Left cardiac atrium (tissue), 4 donors: Measurements from ENCODE around the gene ST3GAL3. TPM values are rescaled to one million over a fixed set of nuclear protein-coding genes. Genes with fewer than 3 reads are reported as not detected.

Experiments
- ATAC-seq, 2 donors: fragments of 200-7000 bp; cut with Tn5 transposase; one replicate each; pipeline ENCODE4 v1.9.1; 2020; ENCODE audit warnings: mild to moderate bottlenecking in 2 of 2, moderate library complexity in 2 of 2
- DNase-seq: peaks from one replicate; pipeline ENCODE4 v3.0.0-alpha.2; 2020
- intact Hi-C, 2 donors: fragments of 100-400 bp; cut with DNase I; formaldehyde crosslinking; loops; one replicate each; pipeline versions ENCODE4 v1.14.1 to v1.15.1; 2022 to 2023
- total RNA-seq, 2 donors: library from RNA; stranded (reverse); fragmentation: NEBNext Ultra II Directional; extraction: Animal tissue kit (Norgen Biotek cat#: 25700); gene quantifications; one replicate each; pipeline ENCODE4 v1.2.1, GENCODE V29; 2021
- donor health status: DM: no; HTN: yes; CAD: no.
- donor health status: DM: no; HTN: yes; CAD: no; lungs with severe emphysema.
- donor health status: DM: yes; HTN: yes; CAD: no.
- donor health status: Dilated cardiomyopathy.

The ST3GAL3 gene
- total RNA-seq, 2 donors from 2014 or later = 19.4 to 25.9 TPM

GRCh38 chr1:43802356-43802980, 95.1 kb downstream of the ST3GAL3 start:
- ATAC-seq (no peak), DNase-seq (no peak)
- intact Hi-C loops = no loop called here

- ATAC-seq = no peak
- intact Hi-C loops = no loop called here
- no peak for DNase-seq
Measured at GRCh38 chr1:43803105-43803504, 95.8 kb downstream of the ST3GAL3 start.

- DNase-seq (no peak), ATAC-seq (no peak)
- intact Hi-C loops = no loop called here
Measured at GRCh38 chr1:43803646-43804045, 96.3 kb downstream of the ST3GAL3 start.

GRCh38 chr1:43804569-43804968, 97.2 kb downstream of the ST3GAL3 start:
- ATAC-seq = no peak
- no peak for DNase-seq
- intact Hi-C loops = no loop called here

GRCh38 chr1:43805340-43805739, 98.0 kb downstream of the ST3GAL3 start:
- no peak for DNase-seq
- ATAC-seq = no peak
- intact Hi-C loops = no loop called here

GRCh38 chr1:43806183-43806582, 98.8 kb downstream of the ST3GAL3 start:
- ATAC-seq = no peak
- intact Hi-C loops = no loop called here
- DNase-seq = no peak

GRCh38 chr1:43809097-43809673, 101.8 kb downstream of the ST3GAL3 start:
- ATAC-seq (no peak), DNase-seq (no peak)
- intact Hi-C loops = no loop called here

GRCh38 chr1:43812579-43812978, 105.2 kb downstream of the ST3GAL3 start:
- ATAC-seq = no peak
- no peak for DNase-seq
- intact Hi-C loops = no loop called here

- no peak for DNase-seq
- intact Hi-C loops = no loop called here
- no peak for ATAC-seq
Measured at GRCh38 chr1:43814401-43814800, 107.1 kb downstream of the ST3GAL3 start.

GRCh38 chr1:43817304-43817939, 110.1 kb downstream of the ST3GAL3 start:
- intact Hi-C loops = no loop called here
- ATAC-seq (no peak), DNase-seq (no peak)

- intact Hi-C loops = no loop called here
- ATAC-seq (no peak), DNase-seq (no peak)
Measured at GRCh38 chr1:43818691-43819090, 111.4 kb downstream of the ST3GAL3 start.

- intact Hi-C loops = no loop called here
- no peak for DNase-seq
- no peak for ATAC-seq
Measured at GRCh38 chr1:43819357-43819756, 112.0 kb downstream of the ST3GAL3 start.

- DNase-seq = no peak
- no peak for ATAC-seq
- intact Hi-C loops = no loop called here
Measured at GRCh38 chr1:43821471-43821870, 114.1 kb downstream of the ST3GAL3 start.

GRCh38 chr1:43822040-43822690, 114.8 kb downstream of the ST3GAL3 start:
- DNase-seq (no peak), ATAC-seq (peak in 1 of 2 donors; percentile 87)
- intact Hi-C loops = no loop called here

GRCh38 chr1:43824795-43825194, 117.5 kb downstream of the ST3GAL3 start:
- intact Hi-C loops = no loop called here
- DNase-seq (no peak), ATAC-seq (no peak)

- no peak for ATAC-seq
- intact Hi-C loops = no loop called here
Measured at GRCh38 chr1:43828574-43828973, 121.2 kb downstream of the ST3GAL3 start.

GRCh38 chr1:43830802-43831201, 123.5 kb downstream of the ST3GAL3 start:
- DNase-seq (no peak), ATAC-seq (no peak)
- intact Hi-C loops = no loop called here

More at GRCh38 chr1:43828574-43828973, 121.2 kb downstream of the ST3GAL3 start:
- DNase-seq = no peak

GRCh38 chr1:43831851-43832250, 124.5 kb downstream of the ST3GAL3 start:
- no peak for DNase-seq
- no peak for ATAC-seq
- intact Hi-C loops = no loop called here

GRCh38 chr1:43832255-43832654, 124.9 kb downstream of the ST3GAL3 start:
- intact Hi-C loops = no loop called here
- DNase-seq = no peak
- ATAC-seq = no peak

- DNase-seq (no peak), ATAC-seq (no peak)
- intact Hi-C loops = no loop called here
Measured at GRCh38 chr1:43832998-43833397, 125.7 kb downstream of the ST3GAL3 start.
